HEK293 (cell line): ENCODE measurements around the gene PRDX2.

Experiments
- BCL11A ChIP-seq: fragments of 450-650 bp; formaldehyde crosslinking; IDR thresholded peaks from 2 replicates; pipeline ENCODE4 v1.5.1; 2016; ENCODE audit warnings: low read depth, missing biosample characterization, missing genetic modification characterization
- BCL11B ChIP-seq: fragments of 450-650 bp; formaldehyde crosslinking; IDR thresholded peaks from 2 replicates; pipeline ENCODE4 v1.5.1; 2016; ENCODE audit warnings: low read depth, missing biosample characterization, missing genetic modification characterization
- HOXC10 ChIP-seq: sonication (generic); formaldehyde crosslinking; IDR thresholded peaks from 2 replicates; pipeline ENCODE4 v1.8.1; 2023; ENCODE audit warnings: mild to moderate bottlenecking, missing genetic modification reagents
- KLF10 ChIP-seq: fragments of 450-650 bp; IDR thresholded peaks from 2 replicates; pipeline ENCODE4 v1.5.1; 2018; ENCODE audit warnings: missing biosample characterization, mild to moderate bottlenecking, missing genetic modification characterization
- MYNN ChIP-seq: fragments of 450-650 bp; formaldehyde crosslinking; IDR thresholded peaks from 2 replicates; pipeline ENCODE4 v1.5.1; 2016; ENCODE audit warnings: missing biosample characterization, missing genetic modification characterization, borderline replicate concordance
- OSR2 ChIP-seq: fragments of 450-650 bp; formaldehyde crosslinking; IDR thresholded peaks from 2 replicates; pipeline ENCODE4 v1.5.1; 2016; ENCODE audit warnings: missing biosample characterization, missing genetic modification characterization
- RBAK ChIP-seq: fragments of 450-650 bp; formaldehyde crosslinking; IDR thresholded peaks from 2 replicates; pipeline ENCODE4 v1.5.1; 2016; ENCODE audit warnings: missing biosample characterization, missing genetic modification characterization
- SCRT1 ChIP-seq: fragments of 450-650 bp; formaldehyde crosslinking; IDR thresholded peaks from 2 replicates; pipeline ENCODE4 v1.5.1; 2016; ENCODE audit warnings: missing biosample characterization, missing genetic modification characterization, borderline replicate concordance
- SP2 ChIP-seq: fragments of 450-650 bp; formaldehyde crosslinking; IDR thresholded peaks from 2 replicates; pipeline ENCODE4 v1.5.1; 2016; ENCODE audit warnings: missing biosample characterization, missing genetic modification characterization
- TCF7L2 ChIP-seq: IDR thresholded peaks from 2 replicates; pipeline ENCODE4 v1.6.1; 2011; ENCODE audit warnings: low read depth, mild to moderate bottlenecking, inconsistent platforms, low read length, moderate library complexity, borderline replicate concordance
- TRIM28 ChIP-seq: IDR thresholded peaks from 2 replicates; pipeline ENCODE4 v1.6.1; 2011; ENCODE audit warnings: low read length, control low read depth, borderline replicate concordance
- YY2 ChIP-seq: fragments of 450-650 bp; formaldehyde crosslinking; IDR thresholded peaks from 2 replicates; pipeline ENCODE4 v1.5.1; 2016; ENCODE audit warnings: missing biosample characterization, missing genetic modification characterization
- ZBTB1 ChIP-seq: fragments of 450-650 bp; formaldehyde crosslinking; IDR thresholded peaks from 2 replicates; pipeline ENCODE4 v1.5.1; 2016; ENCODE audit warnings: missing biosample characterization, missing genetic modification characterization
- ZBTB8A ChIP-seq: fragments of 450-650 bp; formaldehyde crosslinking; IDR thresholded peaks from 2 replicates; pipeline ENCODE4 v1.5.1; 2016; ENCODE audit warnings: missing biosample characterization, missing genetic modification characterization
- ZEB2 ChIP-seq: fragments of 450-650 bp; formaldehyde crosslinking; IDR thresholded peaks from 2 replicates; pipeline ENCODE4 v1.5.1; 2016; ENCODE audit warnings: missing biosample characterization, missing genetic modification characterization
- ZFHX2 ChIP-seq: fragments of 450-650 bp; formaldehyde crosslinking; conservative IDR thresholded peaks from 2 replicates; pipeline ENCODE4 v1.5.1; 2016; ENCODE audit warnings: missing biosample characterization, missing genetic modification characterization
- ZFP37 ChIP-seq: fragments of 450-650 bp; formaldehyde crosslinking; IDR thresholded peaks from 2 replicates; pipeline ENCODE4 v1.5.1; 2016; ENCODE audit warnings: missing biosample characterization, missing genetic modification characterization
- ZFP41 ChIP-seq: fragments of 450-650 bp; formaldehyde crosslinking; IDR thresholded peaks from 2 replicates; pipeline ENCODE4 v1.5.1; 2016; ENCODE audit warnings: missing biosample characterization, missing genetic modification characterization, borderline replicate concordance
- ZFP69B ChIP-seq: fragments of 450-650 bp; formaldehyde crosslinking; IDR thresholded peaks from 2 replicates; pipeline ENCODE4 v1.5.1; 2016; ENCODE audit warnings: missing biosample characterization, missing genetic modification characterization
- ZNF10 ChIP-seq: fragments of 450-650 bp; formaldehyde crosslinking; IDR thresholded peaks from 2 replicates; pipeline ENCODE4 v1.5.1; 2017; ENCODE audit warnings: missing biosample characterization, missing genetic modification characterization
- ZNF2 ChIP-seq: fragments of 450-650 bp; formaldehyde crosslinking; IDR thresholded peaks from 2 replicates; pipeline ENCODE4 v1.5.1; 2016; ENCODE audit warnings: missing biosample characterization, missing genetic modification characterization
- ZNF24 ChIP-seq: fragments of 450-650 bp; formaldehyde crosslinking; IDR thresholded peaks from 2 replicates; pipeline ENCODE4 v1.5.1; 2016; ENCODE audit warnings: missing biosample characterization, missing genetic modification characterization
- ZNF510 ChIP-seq: fragments of 450-650 bp; formaldehyde crosslinking; IDR thresholded peaks from 2 replicates; pipeline ENCODE4 v1.5.1; 2018; ENCODE audit warnings: mild to moderate bottlenecking, missing genetic modification characterization, missing biosample characterization; ENCODE audit not compliant: insufficient replicate concordance
- ZNF521 ChIP-seq: fragments of 450-650 bp; formaldehyde crosslinking; IDR thresholded peaks from 2 replicates; pipeline ENCODE4 v1.5.1; 2017; ENCODE audit warnings: missing biosample characterization, mild to moderate bottlenecking, missing genetic modification characterization
- ZNF548 ChIP-seq: fragments of 450-650 bp; formaldehyde crosslinking; IDR thresholded peaks from 2 replicates; pipeline ENCODE4 v1.5.1; 2016; ENCODE audit warnings: missing biosample characterization, missing genetic modification characterization
- ZNF571 ChIP-seq: fragments of 450-650 bp; formaldehyde crosslinking; IDR thresholded peaks from 2 replicates; pipeline ENCODE4 v1.5.0; 2017; ENCODE audit warnings: missing biosample characterization, missing genetic modification characterization
- ZNF629 ChIP-seq: fragments of 450-650 bp; formaldehyde crosslinking; IDR thresholded peaks from 2 replicates; pipeline ENCODE4 v1.5.1; 2017; ENCODE audit warnings: missing biosample characterization, missing genetic modification characterization
- ZNF76 ChIP-seq: fragments of 450-650 bp; formaldehyde crosslinking; IDR thresholded peaks from 2 replicates; pipeline ENCODE4; 2016; ENCODE audit warnings: low read depth, missing biosample characterization, missing genetic modification characterization, borderline replicate concordance
- ZNF777 ChIP-seq: fragments of 450-650 bp; formaldehyde crosslinking; IDR thresholded peaks from 2 replicates; pipeline ENCODE4 v1.5.1; 2017; ENCODE audit warnings: missing biosample characterization, missing genetic modification characterization, borderline replicate concordance
- ZNF830 ChIP-seq: fragments of 450-650 bp; IDR thresholded peaks from 2 replicates; pipeline ENCODE4 v1.5.0; 2018; ENCODE audit warnings: missing biosample characterization, missing genetic modification characterization, low read depth, mild to moderate bottlenecking, moderate library complexity
- ZNF837 ChIP-seq: fragments of 450-650 bp; formaldehyde crosslinking; IDR thresholded peaks from 2 replicates; pipeline ENCODE4 v1.5.1; 2016; ENCODE audit warnings: missing biosample characterization, missing genetic modification characterization
- ZXDB ChIP-seq: fragments of 450-650 bp; formaldehyde crosslinking; IDR thresholded peaks from 2 replicates; pipeline ENCODE4 v1.5.1; 2016; ENCODE audit warnings: missing biosample characterization, missing genetic modification characterization
- TF ChIP-seq, protein P1 (sequence below): fragments of 450-650 bp; formaldehyde crosslinking; IDR thresholded peaks from 2 replicates; pipeline ENCODE4 v1.5.1; 2016; ENCODE audit warnings: missing biosample characterization, missing genetic modification characterization
- TF ChIP-seq, protein P2 (sequence below): fragments of 450-650 bp; formaldehyde crosslinking; IDR thresholded peaks from 2 replicates; pipeline ENCODE4 v1.5.1; 2016; ENCODE audit warnings: missing biosample characterization, missing genetic modification characterization
- TF ChIP-seq, protein P3 (sequence below): fragments of 450-650 bp; formaldehyde crosslinking; IDR thresholded peaks from 2 replicates; pipeline ENCODE4 v1.5.1; 2017; ENCODE audit warnings: missing biosample characterization, mild to moderate bottlenecking, missing genetic modification characterization, moderate library complexity
- TF ChIP-seq, protein P4 (sequence below): IDR thresholded peaks from 2 replicates; pipeline ENCODE4 v1.6.1; 2011; ENCODE audit warnings: mild to moderate bottlenecking, low read depth, low read length, borderline replicate concordance

Gene PRDX2

DNA sequence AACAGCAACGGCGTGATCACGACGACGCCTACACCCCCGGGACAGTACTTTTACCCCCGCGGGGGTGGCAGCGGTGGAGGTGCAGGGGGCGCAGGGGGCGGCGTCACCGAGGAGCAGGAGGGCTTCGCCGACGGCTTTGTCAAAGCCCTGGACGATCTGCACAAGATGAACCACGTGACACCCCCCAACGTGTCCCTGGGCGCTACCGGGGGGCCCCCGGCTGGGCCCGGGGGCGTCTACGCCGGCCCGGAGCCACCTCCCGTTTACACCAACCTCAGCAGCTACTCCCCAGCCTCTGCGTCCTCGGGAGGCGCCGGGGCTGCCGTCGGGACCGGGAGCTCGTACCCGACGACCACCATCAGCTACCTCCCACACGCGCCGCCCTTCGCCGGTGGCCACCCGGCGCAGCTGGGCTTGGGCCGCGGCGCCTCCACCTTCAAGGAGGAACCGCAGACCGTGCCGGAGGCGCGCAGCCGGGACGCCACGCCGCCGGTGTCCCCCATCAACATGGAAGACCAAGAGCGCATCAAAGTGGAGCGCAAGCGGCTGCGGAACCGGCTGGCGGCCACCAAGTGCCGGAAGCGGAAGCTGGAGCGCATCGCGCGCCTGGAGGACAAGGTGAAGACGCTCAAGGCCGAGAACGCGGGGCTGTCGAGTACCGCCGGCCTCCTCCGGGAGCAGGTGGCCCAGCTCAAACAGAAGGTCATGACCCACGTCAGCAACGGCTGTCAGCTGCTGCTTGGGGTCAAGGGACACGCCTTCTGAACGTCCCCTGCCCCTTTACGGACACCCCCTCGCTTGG lies 9.3 kb downstream of the PRDX2 start (continued):
- TF ChIP-seq ZNF629 (peak; percentile 6; the same call in 1 of the 2 replicates), ZNF837 (tag by site-specific recombination) (no peak; the same call in 1 of the 2 replicates), SP2 (tag by site-specific recombination) (peak; percentile 76), ZFP69B (tag by site-specific recombination) (no peak), SCRT1 (tag by site-specific recombination) (no peak), ZNF2 (tag by site-specific recombination) (peak; percentile 30), HOXC10 (CRISPR knock-in tag) (no peak), ZBTB1 (tag by site-specific recombination) (peak; percentile 25; the same call in 1 of the 2 replicates), ZNF521 (tag by site-specific recombination) (no peak), MYNN (tag by site-specific recombination) (no peak), ZXDB (peak; percentile 43), ZFHX2 (tag by site-specific recombination) (peak; percentile 86), BCL11B (tag by site-specific recombination) (peak; percentile 86; the same call in 1 of the 2 replicates), ZNF571 (no peak), ZNF510 (tag by site-specific recombination) (no peak), OSR2 (peak; percentile 76), TRIM28 (no peak), BCL11A (peak; percentile 65; the same call in 1 of the 2 replicates), ZNF548 (0 out of 2 replicates have a peak, but pooled peaks have one; percentile 26), ZNF10 (tag by site-specific recombination) (peak; percentile 90), ZNF24 (tag by site-specific recombination) (no peak; the same call in 1 of the 2 replicates), ZFP41 (no peak), ZEB2 (tag by site-specific recombination) (peak; percentile 58; the same call in 1 of the 2 replicates), KLF10 (tag by site-specific recombination) (no peak), ZNF777 (0 out of 2 replicates have a peak, but pooled peaks have one; percentile 67), ZNF76 (tag by site-specific recombination) (peak; percentile 43; the same call in 1 of the 2 replicates), ZBTB8A (tag by site-specific recombination) (peak; percentile 64), RBAK (tag by site-specific recombination) (no peak), ZNF830 (tag by site-specific recombination) (no peak), ZFP37 (tag by site-specific recombination) (0 out of 2 replicates have a peak, but pooled peaks have one; percentile 51), TCF7L2 (no peak), YY2 (tag by site-specific recombination) (peak; percentile 79)
- TF ChIP-seq, protein P1, sequence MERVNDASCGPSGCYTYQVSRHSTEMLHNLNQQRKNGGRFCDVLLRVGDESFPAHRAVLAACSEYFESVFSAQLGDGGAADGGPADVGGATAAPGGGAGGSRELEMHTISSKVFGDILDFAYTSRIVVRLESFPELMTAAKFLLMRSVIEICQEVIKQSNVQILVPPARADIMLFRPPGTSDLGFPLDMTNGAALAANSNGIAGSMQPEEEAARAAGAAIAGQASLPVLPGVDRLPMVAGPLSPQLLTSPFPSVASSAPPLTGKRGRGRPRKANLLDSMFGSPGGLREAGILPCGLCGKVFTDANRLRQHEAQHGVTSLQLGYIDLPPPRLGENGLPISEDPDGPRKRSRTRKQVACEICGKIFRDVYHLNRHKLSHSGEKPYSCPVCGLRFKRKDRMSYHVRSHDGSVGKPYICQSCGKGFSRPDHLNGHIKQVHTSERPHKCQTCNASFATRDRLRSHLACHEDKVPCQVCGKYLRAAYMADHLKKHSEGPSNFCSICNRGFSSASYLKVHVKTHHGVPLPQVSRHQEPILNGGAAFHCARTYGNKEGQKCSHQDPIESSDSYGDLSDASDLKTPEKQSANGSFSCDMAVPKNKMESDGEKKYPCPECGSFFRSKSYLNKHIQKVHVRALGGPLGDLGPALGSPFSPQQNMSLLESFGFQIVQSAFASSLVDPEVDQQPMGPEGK (tag by site-specific recombination), result no peak; the same call in 1 of the 2 replicates
- TF ChIP-seq, protein P2, sequence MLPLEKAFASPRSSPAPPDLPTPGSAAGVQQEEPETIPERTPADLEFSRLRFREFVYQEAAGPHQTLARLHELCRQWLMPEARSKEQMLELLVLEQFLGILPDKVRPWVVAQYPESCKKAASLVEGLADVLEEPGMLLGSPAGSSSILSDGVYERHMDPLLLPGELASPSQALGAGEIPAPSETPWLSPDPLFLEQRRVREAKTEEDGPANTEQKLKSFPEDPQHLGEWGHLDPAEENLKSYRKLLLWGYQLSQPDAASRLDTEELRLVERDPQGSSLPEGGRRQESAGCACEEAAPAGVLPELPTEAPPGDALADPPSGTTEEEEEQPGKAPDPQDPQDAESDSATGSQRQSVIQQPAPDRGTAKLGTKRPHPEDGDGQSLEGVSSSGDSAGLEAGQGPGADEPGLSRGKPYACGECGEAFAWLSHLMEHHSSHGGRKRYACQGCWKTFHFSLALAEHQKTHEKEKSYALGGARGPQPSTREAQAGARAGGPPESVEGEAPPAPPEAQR (tag by site-specific recombination), result no peak
- TF ChIP-seq, protein P3, sequence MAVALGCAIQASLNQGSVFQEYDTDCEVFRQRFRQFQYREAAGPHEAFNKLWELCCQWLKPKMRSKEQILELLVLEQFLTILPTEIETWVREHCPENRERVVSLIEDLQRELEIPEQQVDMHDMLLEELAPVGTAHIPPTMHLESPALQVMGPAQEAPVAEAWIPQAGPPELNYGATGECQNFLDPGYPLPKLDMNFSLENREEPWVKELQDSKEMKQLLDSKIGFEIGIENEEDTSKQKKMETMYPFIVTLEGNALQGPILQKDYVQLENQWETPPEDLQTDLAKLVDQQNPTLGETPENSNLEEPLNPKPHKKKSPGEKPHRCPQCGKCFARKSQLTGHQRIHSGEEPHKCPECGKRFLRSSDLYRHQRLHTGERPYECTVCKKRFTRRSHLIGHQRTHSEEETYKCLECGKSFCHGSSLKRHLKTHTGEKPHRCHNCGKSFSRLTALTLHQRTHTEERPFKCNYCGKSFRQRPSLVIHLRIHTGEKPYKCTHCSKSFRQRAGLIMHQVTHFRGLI, result no peak
- TF ChIP-seq, protein P4, sequence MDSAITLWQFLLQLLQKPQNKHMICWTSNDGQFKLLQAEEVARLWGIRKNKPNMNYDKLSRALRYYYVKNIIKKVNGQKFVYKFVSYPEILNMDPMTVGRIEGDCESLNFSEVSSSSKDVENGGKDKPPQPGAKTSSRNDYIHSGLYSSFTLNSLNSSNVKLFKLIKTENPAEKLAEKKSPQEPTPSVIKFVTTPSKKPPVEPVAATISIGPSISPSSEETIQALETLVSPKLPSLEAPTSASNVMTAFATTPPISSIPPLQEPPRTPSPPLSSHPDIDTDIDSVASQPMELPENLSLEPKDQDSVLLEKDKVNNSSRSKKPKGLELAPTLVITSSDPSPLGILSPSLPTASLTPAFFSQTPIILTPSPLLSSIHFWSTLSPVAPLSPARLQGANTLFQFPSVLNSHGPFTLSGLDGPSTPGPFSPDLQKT, result no peak
